Upper lobe of left lung (tissue), 6 donors: ENCODE measurements around the gene ADAM22. TPM values are rescaled to one million over a fixed set of nuclear protein-coding genes. Genes with fewer than 3 reads are reported as not detected.

Experiments used
- ATAC-seq, 2 donors: fragments of 200-7000 bp; cut with Tn5 transposase; one replicate each; pipeline ENCODE4 v1.9.1; 2022; ENCODE audit warnings: mild to moderate bottlenecking in 2 of 2, moderate library complexity in 2 of 2; ENCODE audit not compliant: low FRiP score in 2 of 2
- DNase-seq, 2 donors: peaks; one replicate each; pipeline ENCODE4 v3.0.0-alpha.2; 2019 to 2020
- H3K27ac ChIP-seq, 4 donors: fragments of 200-600 bp; sonication (generic); one replicate each; pipeline ENCODE4 v1.5.1; 2016 to 2019
- H3K27me3 ChIP-seq, 4 donors: fragments of 200-600 bp; sonication (generic); one replicate each; pipeline ENCODE4 v1.5.1; 2017 to 2019
- H3K36me3 ChIP-seq, 4 donors: fragments of 200-600 bp; sonication (generic); one replicate each; pipeline ENCODE4 v1.5.1; 2016 to 2019
- H3K4me1 ChIP-seq, 4 donors: fragments of 200-600 bp; sonication (generic); one replicate each; pipeline ENCODE4 v1.5.1; 2018 to 2019
- H3K4me3 ChIP-seq, 4 donors: fragments of 200-600 bp; sonication (generic); one replicate each; pipeline ENCODE4 v1.5.1; 2017 to 2019; ENCODE audit warnings: mild to moderate bottlenecking in 2 of 4, moderate library complexity in 1 of 4
- H3K9me3 ChIP-seq, 4 donors: fragments of 200-600 bp; sonication (generic); one replicate each; pipeline ENCODE4 v1.5.1; 2018 to 2019
- CTCF ChIP-seq, 6 experiments: fragments of 450-650 bp in 4 of 6; fragments of 200-600 bp in 2 of 6; sonication (generic) in 2 of 6; IDR thresholded peaks; one replicate each; pipeline ENCODE4 v1.5.1; 2016 to 2019; ENCODE audit warnings: antibody characterized with exemption in 6 of 6
- EP300 ChIP-seq, 4 donors: sonication (generic); formaldehyde crosslinking; IDR thresholded peaks; one replicate each; pipeline ENCODE4 v1.5.1; 2017; ENCODE audit warnings: antibody characterized with exemption in 4 of 4, control low read depth in 2 of 4
- POLR2A ChIP-seq, 4 donors: fragments of 450-650 bp; IDR thresholded peaks; one replicate each; pipeline ENCODE4 v1.5.1; 2016 to 2017; ENCODE audit warnings: antibody characterized with exemption in 4 of 4, mild to moderate bottlenecking in 2 of 4
- POLR2AphosphoS5 ChIP-seq, 2 donors: sonication (generic); formaldehyde crosslinking; IDR thresholded peaks; one replicate each; pipeline ENCODE4 v1.5.1; 2017; ENCODE audit warnings: antibody characterized with exemption in 2 of 2
- whole genome bisulfite sequencing, 2 donors: methylation state at CpG; one replicate each; pipeline ENCODE4 v1.1.5; 2017 to 2018; 5-methylcytosine and 5-hydroxymethylcytosine counted together
- total RNA-seq, 6 donors: library from RNA; depleted of rRNA in 4 of 6; stranded (reverse); fragments of >200 nt in 4 of 6; gene quantifications; one replicate each; pipeline versions ENCODE4 v1.1.0 to v1.2.1, GENCODE V29; 2016 to 2021
- donor health status: DM: no; HTN: no; CAD: no; lungs with moderate emphysema.
- donor health status: DM: no; HTN: yes; CAD: no; lungs with severe emphysema.

ADAM22 gene
- total RNA-seq, 6 donors from 2014 or later = 0.69 to 3.2 (median 2.0) TPM

- ATAC-seq (no peak), DNase-seq (no peak)
- TF ChIP-seq POLR2A (IDR thresholded peaks at IDR 0.05) = no peak
- no peak for TF ChIP-seq CTCF (IDR thresholded peaks at IDR 0.05)
- TF ChIP-seq EP300 (IDR thresholded peaks at IDR 0.05) = no peak
- TF ChIP-seq POLR2AphosphoS5 (IDR thresholded peaks at IDR 0.05) = no peak
- H3K27me3 ChIP-seq = no peaks in the 10 kb centered on the region
- no peak overlapping the region for H3K27ac ChIP-seq
- WGBS, 2 donors = 89 to 94% methylated on average over 3 to 7 of the region's 7 CpGs
- peaks cover 0 to 18% (median 7%) of the 10 kb centered on the region in 4 donors for H3K9me3 ChIP-seq
- no peak overlapping the region for H3K4me3 ChIP-seq
- no peaks in the 10 kb centered on the region for H3K36me3 ChIP-seq
- no peaks in the 10 kb centered on the region for H3K4me1 ChIP-seq
Measured at GRCh38 chr7:88034083-88034695, 100.1 kb downstream of the ADAM22 start.

- Histone ChIP-seq H3K4me1 (no peaks in the 10 kb centered on the region), H3K27ac (no peak overlapping the region), H3K27me3 (no peaks in the 10 kb centered on the region), H3K4me3 (no peak overlapping the region), H3K9me3 (peaks cover 0 to 7% (median 0%) of the 10 kb centered on the region in 4 donors), H3K36me3 (no peaks in the 10 kb centered on the region)
- DNase-seq (no peak), ATAC-seq (no peak)
- TF ChIP-seq EP300 (IDR thresholded peaks at IDR 0.05) (no peak), CTCF (IDR thresholded peaks at IDR 0.05) (no peak), POLR2AphosphoS5 (IDR thresholded peaks at IDR 0.05) (no peak), POLR2A (IDR thresholded peaks at IDR 0.05) (no peak)
- 90 to 91% methylated on average over 3 of the region's 3 CpGs for WGBS, 2 donors
Measured at GRCh38 chr7:88037050-88037449, 103.0 kb downstream of the ADAM22 start.

- no peak for ATAC-seq
- Histone ChIP-seq H3K9me3 (no peaks in the 10 kb centered on the region), H3K4me3 (no peak overlapping the region), H3K4me1 (no peaks in the 10 kb centered on the region), H3K27ac (no peak overlapping the region), H3K36me3 (no peaks in the 10 kb centered on the region), H3K27me3 (no peaks in the 10 kb centered on the region)
- no peak for TF ChIP-seq POLR2A (IDR thresholded peaks at IDR 0.05)
- TF ChIP-seq CTCF (IDR thresholded peaks at IDR 0.05) = no peak
- no peak for TF ChIP-seq EP300 (IDR thresholded peaks at IDR 0.05)
- TF ChIP-seq POLR2AphosphoS5 (IDR thresholded peaks at IDR 0.05) = no peak
- no peak for DNase-seq
- 69 to 81% methylated on average over 1 of the region's 1 CpG for WGBS, 2 donors
Measured at GRCh38 chr7:88040694-88041093, 106.6 kb downstream of the ADAM22 start.

GRCh38 chr7:88041583-88041982 lies 107.5 kb downstream of the ADAM22 start:
- ATAC-seq = no peak

More at GRCh38 chr7:88041583-88041982, 107.5 kb downstream of the ADAM22 start:
- TF ChIP-seq POLR2AphosphoS5 (IDR thresholded peaks at IDR 0.05) (no peak), EP300 (IDR thresholded peaks at IDR 0.05) (no peak), POLR2A (IDR thresholded peaks at IDR 0.05) (no peak), CTCF (IDR thresholded peaks at IDR 0.05) (no peak)
- Histone ChIP-seq H3K27me3 (no peaks in the 10 kb centered on the region), H3K4me3 (no peak overlapping the region), H3K27ac (no peak overlapping the region), H3K4me1 (no peaks in the 10 kb centered on the region), H3K9me3 (no peaks in the 10 kb centered on the region), H3K36me3 (no peaks in the 10 kb centered on the region)
- DNase-seq = no peak
- 83% methylated on average over 1 of the region's 1 CpG for WGBS, 2 donors
